ENCODE results near the gene FAM216B.
"Not testable (repeated sequence)": the region's sequence is repeated elsewhere in the genome, so short reads cannot be mapped to it uniquely, and the experiment has no call there.

DNA sequence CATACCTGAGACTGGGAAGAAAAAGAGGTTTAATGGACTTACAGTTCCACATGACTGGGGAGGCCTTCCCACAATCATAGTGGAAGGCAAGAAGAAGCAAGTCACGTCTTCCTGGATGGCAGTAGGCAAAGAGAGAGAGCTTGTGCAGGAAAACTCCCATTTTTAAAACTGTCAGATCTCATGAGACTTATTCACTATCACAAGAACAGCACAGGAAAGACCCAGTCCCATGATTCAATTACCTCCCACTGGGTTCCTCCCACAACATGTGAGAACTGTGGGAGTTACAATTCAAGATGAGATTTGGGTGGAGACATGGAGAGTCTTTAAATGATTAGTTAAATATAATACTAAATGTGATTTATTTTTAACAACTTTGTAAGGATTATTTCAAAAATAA lies 38.3 kb downstream of the FAM216B start:
- not testable (repeated sequence) for TF ChIP-seq SMARCB1 (IDR thresholded peaks at IDR 0.05; ENCODE audit: insufficient read length, low read depth); ASH1L (IDR thresholded peaks at IDR 0.05; ENCODE audit: borderline replicate concordance, low read depth, partially characterized antibody); GABPA (tag; conservative IDR thresholded peaks at IDR 0.05; ENCODE audit: low read depth); MTA3 (IDR thresholded peaks at IDR 0.05; ENCODE audit: borderline replicate concordance); ESRRA (IDR thresholded peaks at IDR 0.05; ENCODE audit: borderline replicate concordance, low read depth); SMAD1 (IDR thresholded peaks at IDR 0.05; ENCODE audit: low read depth, low read length, partially characterized antibody); CBX3 (IDR thresholded peaks at IDR 0.05; ENCODE audit: borderline replicate concordance in 1 of 2, low read length in 2 of 2); TCF7 (IDR thresholded peaks at IDR 0.05; ENCODE audit: borderline replicate concordance); MEF2D (tag; conservative IDR thresholded peaks at IDR 0.05; ENCODE audit: low read depth)

Data from K562 (cell line).